DOHH2 (cell line): ENCODE measurements around the gene ACAA1.
"Not testable (repeated sequence)": the region's sequence is repeated elsewhere in the genome, so short reads cannot be mapped to it uniquely, and the experiment has no call there.

Experiments used
- H3F3A ChIP-seq: fragments of 200-600 bp; sonication (generic), shearing (Covaris generic); 2 replicates; pipeline ENCODE4 v1.6.0; 2016; ENCODE audit warnings: antibody characterized with exemption, mild to moderate bottlenecking; ENCODE audit not compliant: control insufficient read depth, insufficient read depth
- H3K27ac ChIP-seq: fragments of 200-600 bp; sonication (generic); 2 replicates; pipeline ENCODE4 v1.5.1; 2014; ENCODE audit warnings: low read depth, mild to moderate bottlenecking, low read length, moderate library complexity
- H3K27me3 ChIP-seq: fragments of 200-600 bp; sonication (generic); 2 replicates; pipeline ENCODE4 v1.6.1; 2014; ENCODE audit warnings: mild to moderate bottlenecking, low read length, mixed read lengths; ENCODE audit not compliant: control insufficient read depth
- H3K36me3 ChIP-seq: fragments of 200-600 bp; sonication (generic); 2 replicates; pipeline ENCODE4 v1.6.1; 2014; ENCODE audit warnings: mild to moderate bottlenecking, low read length, moderate library complexity, mixed read lengths; ENCODE audit not compliant: control insufficient read depth
- H3K4me1 ChIP-seq: fragments of 200-600 bp; sonication (generic); 2 replicates; pipeline ENCODE4 v1.6.1; 2014; ENCODE audit warnings: mild to moderate bottlenecking, low read length, mixed read lengths; ENCODE audit not compliant: control insufficient read depth
- H3K4me2 ChIP-seq: fragments of 200-600 bp; sonication (generic); 2 replicates; pipeline ENCODE4 v1.6.0; 2014; ENCODE audit warnings: mild to moderate bottlenecking, low read length, moderate library complexity
- H3K4me3 ChIP-seq: fragments of 200-600 bp; sonication (generic); 2 replicates; pipeline ENCODE4 v1.5.1; 2014; ENCODE audit warnings: mild to moderate bottlenecking, low read length, mixed read lengths
- H3K79me2 ChIP-seq: fragments of 200-600 bp; sonication (generic); 2 replicates; pipeline ENCODE4 v1.6.1; 2014; ENCODE audit warnings: mild to moderate bottlenecking, low read length, mixed read lengths; ENCODE audit not compliant: control insufficient read depth
- H3K9me2 ChIP-seq: fragments of 200-600 bp; sonication (generic); replicated peaks from 2 replicates; pipeline ENCODE4 v1.6.1; 2014; ENCODE audit warnings: mild to moderate bottlenecking, low read length, mixed read lengths; ENCODE audit not compliant: control insufficient read depth
- H3K9me3 ChIP-seq: fragments of 200-600 bp; sonication (generic); 2 replicates; pipeline ENCODE4 v1.6.1; 2014; ENCODE audit warnings: antibody characterized with exemption, low read length, mixed read lengths; ENCODE audit not compliant: control insufficient read depth, insufficient read depth
- H4K20me1 ChIP-seq: fragments of 200-600 bp; sonication (generic); 2 replicates; pipeline ENCODE4 v1.6.0; 2014; ENCODE audit warnings: low read depth, mild to moderate bottlenecking, antibody characterized with exemption, low read length, moderate library complexity; ENCODE audit not compliant: control insufficient read depth, insufficient read depth
- EZH2phosphoT487 ChIP-seq: fragments of 200-600 bp; sonication (generic); IDR thresholded peaks from 2 replicates; pipeline ENCODE4 v1.6.1; 2017; ENCODE audit warnings: borderline replicate concordance, mild to moderate bottlenecking, antibody characterized with exemption, low read length, moderate library complexity, mixed read lengths
- TF ChIP-seq, protein P1 (sequence below): fragments of 200-600 bp; sonication (generic); IDR thresholded peaks from one replicate; pipeline ENCODE4 v1.5.1; 2014; ENCODE audit warnings: antibody characterized with exemption, mild to moderate bottlenecking, low read depth, low read length; ENCODE audit not compliant: poor library complexity, severe bottlenecking

The ACAA1 gene

DNA sequence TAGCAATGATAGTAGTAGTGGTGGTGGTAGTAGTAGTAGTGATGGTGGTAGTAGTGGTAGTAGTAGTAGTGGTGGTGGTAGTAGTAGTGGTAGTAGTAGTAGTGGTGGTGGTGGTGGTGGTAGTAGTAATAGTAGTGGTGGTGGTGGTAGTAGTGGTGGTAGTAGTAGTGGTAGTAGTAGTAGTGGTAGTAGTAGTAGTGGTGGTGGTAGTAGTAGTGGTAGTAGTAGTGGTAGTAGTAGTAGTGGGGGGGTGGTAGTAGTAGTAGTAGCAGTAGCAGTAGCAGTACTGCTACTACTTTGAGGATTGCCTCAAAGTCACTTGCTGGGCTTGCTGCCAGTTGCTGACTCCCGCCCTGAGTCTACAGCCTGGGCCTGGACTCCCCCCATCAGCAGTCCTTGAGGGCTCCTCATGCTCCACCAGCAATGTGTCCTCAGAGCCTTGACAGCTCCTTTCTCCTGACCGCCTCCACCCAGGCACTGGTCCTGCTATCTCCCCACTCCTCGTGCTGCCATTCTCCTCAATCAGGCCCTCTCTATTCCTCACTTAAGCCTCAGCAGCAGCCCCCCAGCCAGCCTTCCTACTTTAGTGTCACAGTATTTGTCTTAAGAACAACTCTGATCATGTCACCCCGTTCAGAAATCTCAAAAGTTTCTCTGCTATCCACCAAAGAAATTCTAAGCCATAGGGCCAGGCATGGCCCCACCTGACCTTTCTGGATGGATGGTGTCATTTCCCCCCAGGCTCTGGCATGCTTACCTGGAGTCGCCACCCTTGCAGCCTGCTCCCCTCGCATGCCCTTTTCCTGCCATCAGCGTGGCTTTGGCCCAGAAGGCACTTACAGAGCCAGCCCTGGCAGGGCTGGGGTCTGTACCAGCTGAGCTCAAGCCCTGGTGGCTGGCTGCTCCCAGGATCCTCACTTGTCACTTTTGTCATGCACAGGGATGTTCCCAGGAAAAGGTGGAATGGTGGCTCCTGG, 52.3 kb downstream of the ACAA1 start:
- Histone ChIP-seq H3K27me3 (no peaks in the 10 kb centered on the region), H3K79me2 (no peaks in the 10 kb centered on the region), H3K9me2 (no peaks in the 10 kb centered on the region), H3F3A (peaks cover 8% of the 10 kb centered on the region), H3K4me2 (no peak overlapping the region), H3K27ac (no peak overlapping the region), H3K9me3 (peaks cover 7% of the 10 kb centered on the region; the same call in 1 of the 2 replicates), H3K4me1 (no peaks in the 10 kb centered on the region), H3K4me3 (no peak overlapping the region), H3K36me3 (no peaks in the 10 kb centered on the region), H4K20me1 (no peaks in the 10 kb centered on the region)
- TF ChIP-seq, protein P1, sequence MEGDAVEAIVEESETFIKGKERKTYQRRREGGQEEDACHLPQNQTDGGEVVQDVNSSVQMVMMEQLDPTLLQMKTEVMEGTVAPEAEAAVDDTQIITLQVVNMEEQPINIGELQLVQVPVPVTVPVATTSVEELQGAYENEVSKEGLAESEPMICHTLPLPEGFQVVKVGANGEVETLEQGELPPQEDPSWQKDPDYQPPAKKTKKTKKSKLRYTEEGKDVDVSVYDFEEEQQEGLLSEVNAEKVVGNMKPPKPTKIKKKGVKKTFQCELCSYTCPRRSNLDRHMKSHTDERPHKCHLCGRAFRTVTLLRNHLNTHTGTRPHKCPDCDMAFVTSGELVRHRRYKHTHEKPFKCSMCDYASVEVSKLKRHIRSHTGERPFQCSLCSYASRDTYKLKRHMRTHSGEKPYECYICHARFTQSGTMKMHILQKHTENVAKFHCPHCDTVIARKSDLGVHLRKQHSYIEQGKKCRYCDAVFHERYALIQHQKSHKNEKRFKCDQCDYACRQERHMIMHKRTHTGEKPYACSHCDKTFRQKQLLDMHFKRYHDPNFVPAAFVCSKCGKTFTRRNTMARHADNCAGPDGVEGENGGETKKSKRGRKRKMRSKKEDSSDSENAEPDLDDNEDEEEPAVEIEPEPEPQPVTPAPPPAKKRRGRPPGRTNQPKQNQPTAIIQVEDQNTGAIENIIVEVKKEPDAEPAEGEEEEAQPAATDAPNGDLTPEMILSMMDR, result no peak

DNA sequence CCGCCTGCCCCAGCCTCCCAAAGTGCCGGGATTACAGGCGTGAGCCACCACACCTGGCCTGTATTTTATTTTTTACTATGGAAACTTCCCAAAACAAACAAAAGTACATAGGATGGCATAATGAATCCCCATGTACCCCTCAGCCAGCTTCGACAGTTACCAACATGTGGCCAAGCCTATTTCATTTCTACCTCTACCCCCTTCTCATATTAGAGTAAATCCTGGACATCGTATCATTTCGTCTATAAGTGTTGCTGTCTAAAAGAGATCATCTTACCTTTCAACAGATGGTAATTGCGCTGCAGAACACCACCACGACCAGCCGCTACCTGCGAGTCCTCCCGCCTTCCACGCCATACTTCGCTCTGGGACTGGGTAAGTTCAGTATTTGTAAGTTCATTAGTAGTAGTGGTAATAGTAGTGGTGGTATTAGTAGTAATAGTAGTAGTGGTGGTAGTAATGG, 53.0 kb downstream of the ACAA1 start:
- Histone ChIP-seq H3K9me2 (no peaks in the 10 kb centered on the region), H3K79me2 (no peaks in the 10 kb centered on the region), H3K4me1 (no peaks in the 10 kb centered on the region), H3K4me2 (no peak overlapping the region), H3K36me3 (no peaks in the 10 kb centered on the region), H3F3A (peaks cover 8% of the 10 kb centered on the region), H3K9me3 (peaks cover 7% of the 10 kb centered on the region; the same call in 1 of the 2 replicates), H3K27ac (no peak overlapping the region), H3K4me3 (no peak overlapping the region), H4K20me1 (no peaks in the 10 kb centered on the region), H3K27me3 (no peaks in the 10 kb centered on the region)
- TF ChIP-seq EZH2phosphoT487, result no peak
- TF ChIP-seq, protein P1, result no peak

DNA sequence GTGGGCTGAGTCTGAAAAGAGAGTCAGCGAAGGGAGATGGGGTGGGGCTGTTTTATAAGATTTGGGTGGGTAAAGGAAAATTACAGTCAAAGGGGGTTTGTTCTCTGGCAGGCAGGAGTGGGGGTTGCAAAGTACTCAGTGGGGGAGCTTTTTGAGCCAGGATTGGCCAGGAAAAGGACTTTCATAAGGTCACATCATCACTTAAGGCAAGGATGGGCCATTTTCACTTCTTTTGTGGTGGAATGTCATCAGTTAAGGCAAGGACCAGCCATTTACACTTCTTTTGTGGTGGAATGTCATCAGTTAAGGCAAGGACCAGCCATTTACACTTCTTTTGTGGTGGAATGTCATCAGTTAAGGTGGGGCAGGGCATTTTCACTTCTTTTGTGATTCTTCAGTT, 53.7 kb downstream of the ACAA1 start:
- not testable (repeated sequence) for H3K4me1 ChIP-seq, H3K9me3 ChIP-seq, H3F3A ChIP-seq, H4K20me1 ChIP-seq, H3K27ac ChIP-seq, H3K27me3 ChIP-seq, H3K79me2 ChIP-seq, H3K4me3 ChIP-seq, H3K36me3 ChIP-seq, H3K9me2 ChIP-seq, H3K4me2 ChIP-seq

DNA sequence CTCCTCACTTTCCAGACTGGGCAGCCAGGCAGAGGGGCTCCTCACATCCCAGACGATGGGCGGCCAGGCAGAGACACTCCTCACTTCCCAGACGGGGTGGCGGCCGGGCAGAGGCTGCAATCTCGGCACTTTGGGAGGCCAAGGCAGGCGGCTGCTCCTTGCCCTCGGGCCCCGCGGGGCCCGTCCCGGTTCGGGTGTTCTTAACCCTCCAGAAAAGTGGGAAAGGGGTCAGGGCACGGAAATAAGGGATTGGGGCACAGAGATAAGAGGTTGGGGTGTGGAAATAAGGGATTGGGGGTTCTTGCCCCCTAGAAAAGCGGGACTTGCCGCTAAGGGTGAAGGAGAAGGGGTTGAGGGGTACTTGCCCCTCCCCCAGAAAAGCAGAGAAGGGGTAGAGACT, 54.6 kb downstream of the ACAA1 start:
- not testable (repeated sequence) for H3K79me2 ChIP-seq, H3K4me1 ChIP-seq, H3K9me2 ChIP-seq, H3K27ac ChIP-seq, H3K36me3 ChIP-seq, H3K4me3 ChIP-seq, H3F3A ChIP-seq, H3K9me3 ChIP-seq, H3K4me2 ChIP-seq, H4K20me1 ChIP-seq, H3K27me3 ChIP-seq

DNA sequence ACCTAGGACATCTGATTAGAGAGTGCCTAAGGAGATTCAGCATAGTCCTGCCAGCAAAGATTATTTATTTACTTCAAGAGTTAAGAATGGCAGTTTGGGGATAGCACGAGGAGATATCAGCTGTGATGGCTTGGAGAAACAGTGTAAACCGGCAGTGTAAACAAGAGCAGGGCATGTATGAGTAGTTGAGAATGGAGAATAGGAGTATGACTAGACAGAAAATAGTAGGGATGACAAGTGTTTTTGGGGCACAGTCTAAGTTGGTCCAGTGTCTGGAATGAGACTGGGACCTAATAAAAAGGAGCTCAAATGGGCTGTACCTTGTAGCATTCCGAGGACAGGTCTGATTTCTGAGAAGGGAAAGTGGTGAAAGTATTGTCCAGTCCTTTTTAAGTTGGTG, 59.9 kb downstream of the ACAA1 start:
- H3K9me3 ChIP-seq, H3K27me3 ChIP-seq, H3K36me3 ChIP-seq, H3K79me2 ChIP-seq, H3K4me1 ChIP-seq, H3K9me2 ChIP-seq, H3K4me3 ChIP-seq, H3F3A ChIP-seq, H3K4me2 ChIP-seq, H3K27ac ChIP-seq, H4K20me1 ChIP-seq: not testable (repeated sequence)
